GM19351 (cell line): ENCODE data around the gene FAM163B.
"Not testable (repeated sequence)": the region's sequence is repeated elsewhere in the genome, so short reads cannot be mapped to it uniquely, and the experiment has no call there.

Experiments
- ATAC-seq: cut with Tn5 transposase; IDR thresholded peaks from one replicate; pipeline ENCODE4 v1.9.1; 2021; ENCODE audit warnings: mild to moderate bottlenecking, moderate library complexity; ENCODE audit not compliant: unreplicated experiment

The FAM163B gene

DNA sequence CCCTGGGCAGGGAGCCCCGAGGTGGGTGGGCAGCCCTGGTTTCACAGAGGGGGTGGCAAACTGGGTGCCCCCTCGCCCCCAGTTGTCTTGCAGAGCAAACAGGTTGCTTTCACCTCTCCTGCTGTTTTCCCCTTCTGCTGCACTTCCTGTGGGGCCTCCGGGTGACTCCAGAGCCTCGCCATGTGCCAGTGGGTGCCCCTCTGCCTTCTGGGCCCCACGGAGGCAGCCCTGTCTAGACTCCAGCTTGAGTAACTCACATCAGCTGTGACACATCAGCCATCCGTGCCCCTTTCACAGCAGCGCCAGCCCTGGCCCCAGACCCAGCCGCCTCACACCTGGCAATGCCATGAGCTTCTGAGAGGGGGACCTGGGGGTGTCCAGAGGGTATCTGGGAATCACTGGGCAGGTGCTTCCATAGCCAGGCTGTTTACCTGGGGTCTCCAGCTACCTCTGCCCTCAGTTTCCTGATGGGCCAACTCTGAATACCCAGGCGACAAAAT is 37.7 kb downstream of the FAM163B start:
- no peak for ATAC-seq

GRCh38 chr9:133570691-133571080 is 38.5 kb downstream of the FAM163B start:
- no peak for ATAC-seq

- ATAC-seq = no peak
Observed at GRCh38 chr9:133569891-133570690, 39.1 kb downstream of the FAM163B start.

GRCh38 chr9:133569121-133569785 is 39.9 kb downstream of the FAM163B start:
- ATAC-seq = no peak

DNA sequence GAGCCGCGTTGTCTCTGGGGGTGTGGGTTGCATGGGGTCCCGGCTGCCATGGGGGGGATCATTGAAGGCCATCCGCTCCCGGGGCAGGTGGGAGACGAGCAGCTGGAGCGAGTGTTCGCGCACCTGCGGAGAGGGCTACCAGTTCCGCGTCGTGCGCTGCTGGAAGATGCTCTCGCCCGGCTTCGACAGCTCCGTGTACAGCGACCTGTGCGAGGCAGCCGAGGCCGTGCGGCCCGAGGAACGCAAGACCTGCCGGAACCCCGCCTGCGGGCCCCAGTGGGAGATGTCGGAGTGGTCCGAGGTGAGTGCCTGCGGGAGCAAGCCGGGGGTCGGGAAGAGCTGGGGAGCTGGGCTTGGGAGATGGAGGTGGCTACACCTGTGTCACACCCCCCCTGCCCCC is 41.0 kb downstream of the FAM163B start:
- ATAC-seq = no peak

- ATAC-seq = no peak
Observed at GRCh38 chr9:133566817-133567216, 42.4 kb downstream of the FAM163B start.

GRCh38 chr9:133566382-133566781 is 42.8 kb downstream of the FAM163B start:
- ATAC-seq = no peak

- ATAC-seq = no peak
Observed at GRCh38 chr9:133564451-133565116, 44.6 kb downstream of the FAM163B start.

DNA sequence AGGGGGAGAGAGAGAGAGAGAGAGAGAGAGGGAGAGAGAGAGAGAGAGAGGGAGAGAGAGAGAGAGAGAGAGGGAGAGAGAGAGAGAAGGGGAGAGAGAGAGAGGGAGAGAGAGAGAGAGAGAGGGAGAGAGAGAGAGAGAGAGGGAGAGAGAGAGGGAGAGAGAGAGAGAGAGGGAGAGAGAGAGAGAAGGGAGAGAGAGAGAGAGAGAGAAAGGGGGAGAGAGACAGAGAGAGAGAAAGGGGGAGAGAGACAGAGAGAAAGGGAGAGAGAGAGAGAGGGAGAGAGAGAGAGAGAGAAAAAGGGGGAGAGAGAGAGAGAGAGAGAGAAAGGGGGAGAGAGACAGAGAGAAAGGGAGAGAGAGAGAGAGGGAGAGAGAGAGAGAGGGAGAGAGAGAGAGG is 45.4 kb downstream of the FAM163B start:
- ATAC-seq = not testable (repeated sequence)

DNA sequence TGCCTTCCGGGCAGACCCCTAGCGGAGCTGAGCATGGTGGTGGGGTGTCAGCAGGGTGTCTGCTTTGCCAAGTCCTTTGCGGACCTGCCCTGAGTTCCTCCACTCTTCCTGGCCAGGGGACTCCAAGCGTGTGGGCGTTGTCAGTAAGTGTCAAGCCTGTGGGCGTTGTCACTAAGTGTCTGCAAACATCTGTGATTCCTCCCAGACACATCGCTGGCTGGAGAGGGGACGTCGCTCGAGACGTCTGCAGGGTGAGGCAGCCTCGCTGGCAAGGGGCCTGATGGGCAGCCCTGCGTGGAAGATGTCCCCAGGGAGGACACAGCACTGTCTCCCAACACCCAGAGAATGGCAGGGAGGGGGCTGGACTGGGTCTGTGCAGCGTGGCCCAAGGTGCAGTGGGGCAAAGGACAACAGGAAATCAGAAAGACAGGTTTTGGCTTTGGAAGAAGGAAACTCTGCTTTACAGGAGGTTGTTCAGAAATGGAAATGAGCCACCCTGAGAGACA is 45.8 kb downstream of the FAM163B start:
- ATAC-seq = no peak

DNA sequence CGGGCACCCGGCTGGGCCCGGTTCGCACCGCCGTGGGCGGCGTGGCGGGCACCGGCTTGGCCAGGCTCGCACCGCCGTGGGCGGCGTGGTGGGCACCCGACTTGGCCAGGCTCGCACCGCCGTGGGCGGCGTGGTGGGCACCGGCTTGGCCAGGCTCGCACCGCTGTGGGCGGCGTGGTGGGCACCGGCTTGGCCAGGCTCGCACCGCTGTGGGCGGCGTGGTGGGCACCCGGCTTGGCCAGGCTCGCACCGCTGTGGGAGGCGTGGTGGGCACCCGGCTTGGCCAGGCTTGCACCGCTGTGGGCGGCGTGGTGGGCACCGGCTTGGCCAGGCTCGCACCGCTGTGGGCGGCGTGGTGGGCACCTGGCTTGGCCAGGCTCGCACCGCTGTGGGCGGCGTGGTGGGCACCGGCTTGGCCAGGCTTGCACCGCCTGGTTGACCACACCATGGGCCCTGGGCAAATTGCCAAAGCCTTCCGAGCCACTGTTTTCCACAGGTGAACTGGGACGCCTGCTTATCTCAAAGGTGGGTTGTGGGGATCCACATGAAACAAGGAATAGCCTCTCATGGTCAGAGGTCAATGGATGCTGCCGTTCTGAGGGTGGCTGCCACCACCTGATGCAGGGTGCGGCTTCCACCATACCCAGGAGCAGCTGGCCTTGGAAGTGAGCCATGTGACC is 46.4 kb downstream of the FAM163B start:
- no peak for ATAC-seq

DNA sequence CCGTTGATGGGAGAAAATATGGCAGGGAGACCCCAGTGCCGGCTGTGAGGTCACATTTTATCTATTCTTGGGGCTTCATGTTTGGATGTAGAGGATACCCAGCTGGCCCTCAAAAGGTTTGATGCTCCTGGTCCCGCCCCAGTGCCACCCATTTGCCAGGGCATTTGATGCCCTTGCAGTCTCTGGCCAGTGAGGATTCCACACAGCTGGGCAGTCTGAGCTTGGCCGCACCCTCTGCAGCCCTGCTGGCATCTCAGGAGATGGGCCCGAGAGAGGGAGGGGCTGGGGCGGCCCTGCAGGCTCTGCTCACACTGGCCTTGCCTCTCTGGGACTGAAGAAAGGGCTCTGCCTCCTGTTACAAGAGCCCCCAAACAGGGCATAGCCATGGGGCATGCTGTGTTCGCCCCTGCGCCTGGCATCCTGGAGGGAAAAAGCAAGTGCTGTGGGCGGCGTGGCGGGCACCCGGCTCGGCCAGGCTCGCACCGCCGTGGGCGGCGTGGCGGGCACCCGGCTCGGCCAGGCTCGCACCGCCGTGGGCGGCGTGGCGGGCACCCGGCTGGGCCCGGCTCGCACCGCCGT is 47.1 kb downstream of the FAM163B start:
- ATAC-seq = no peak

DNA sequence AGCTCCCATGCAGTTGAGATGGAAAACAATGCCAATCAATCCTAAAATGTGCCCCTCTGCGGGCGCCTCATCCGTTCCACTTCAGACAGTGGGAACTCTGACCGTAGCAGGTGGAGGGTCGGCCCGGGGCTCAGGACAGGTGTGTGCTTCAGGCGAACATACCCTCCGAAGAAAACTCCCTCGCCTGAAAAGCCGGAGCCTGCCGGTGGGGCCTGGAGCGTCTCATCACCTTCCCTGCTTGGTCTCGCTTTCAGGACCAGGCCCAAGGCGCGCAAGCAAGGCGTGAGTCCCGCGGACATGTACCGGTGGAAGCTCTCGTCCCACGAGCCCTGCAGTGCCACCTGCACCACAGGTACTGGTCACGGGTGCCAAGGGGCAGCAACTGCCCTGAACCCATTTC is 48.2 kb downstream of the FAM163B start:
- no peak for ATAC-seq

- ATAC-seq = no peak
Observed at GRCh38 chr9:133560311-133560710, 48.9 kb downstream of the FAM163B start.

DNA sequence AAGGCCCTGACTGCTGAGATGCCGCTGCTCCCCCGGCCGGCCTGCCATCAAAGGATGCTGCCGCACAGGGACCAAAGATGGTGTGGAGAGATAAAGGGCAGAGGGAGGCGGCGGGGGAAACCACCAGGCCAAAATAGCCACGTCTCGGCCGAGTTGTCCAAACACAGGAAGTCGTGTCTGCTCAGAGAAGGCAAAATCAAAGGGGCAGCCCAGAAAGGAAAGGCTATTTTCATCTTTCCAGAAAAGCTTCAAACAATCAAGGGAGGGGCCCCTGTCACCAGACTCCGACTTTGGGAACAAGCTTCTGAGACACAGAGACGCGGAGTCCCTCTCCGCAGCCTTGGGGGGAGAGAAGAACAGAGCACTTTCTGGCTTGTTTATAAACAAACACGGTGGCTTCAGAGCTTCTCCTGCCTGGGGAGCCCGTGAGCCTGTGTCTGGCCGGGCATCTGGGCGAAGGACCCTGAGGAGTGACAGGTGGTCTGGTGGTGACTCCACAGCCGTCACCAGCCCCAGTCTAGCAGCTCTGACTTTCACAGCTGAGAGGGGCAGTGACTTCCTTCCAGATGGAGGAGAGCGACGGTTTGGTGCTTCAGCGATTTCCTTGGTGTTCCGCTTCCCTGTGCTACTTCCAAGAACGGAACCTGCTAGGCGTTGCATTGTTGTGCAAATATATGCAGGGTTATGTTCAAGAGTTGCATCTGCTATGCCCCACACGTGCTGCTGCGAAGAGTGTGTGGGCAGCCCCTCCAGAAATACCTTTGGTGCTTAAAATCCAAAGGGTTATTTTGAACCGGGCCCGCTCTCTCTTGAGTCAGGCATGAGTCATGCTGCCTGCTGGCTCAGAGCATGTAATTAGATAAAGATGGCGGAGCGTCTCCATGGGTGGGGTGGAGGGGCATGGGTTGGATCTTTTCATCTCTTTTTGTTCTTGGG is 50.7 kb downstream of the FAM163B start:
- ATAC-seq = peak; percentile 58

DNA sequence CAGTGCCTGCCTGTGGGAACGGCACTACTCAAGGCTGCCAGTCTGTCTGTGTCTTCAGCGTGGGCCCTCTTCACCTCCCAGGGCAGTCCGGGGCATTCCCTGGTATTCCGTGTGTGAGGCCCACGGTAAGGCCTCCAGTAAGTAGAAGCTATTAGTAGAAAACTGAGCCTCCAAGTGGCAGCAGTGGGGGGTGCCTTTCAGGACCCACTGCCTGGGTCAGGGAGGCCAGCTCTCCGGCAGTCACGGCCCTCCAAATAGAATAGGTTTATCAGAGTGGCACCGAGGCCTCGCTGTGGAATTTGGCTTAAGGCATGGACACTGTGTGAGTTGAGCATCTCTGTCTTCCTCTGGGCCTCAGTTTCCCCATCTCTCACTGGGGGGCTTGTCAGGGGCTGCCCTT is 51.6 kb downstream of the FAM163B start:
- no peak for ATAC-seq

DNA sequence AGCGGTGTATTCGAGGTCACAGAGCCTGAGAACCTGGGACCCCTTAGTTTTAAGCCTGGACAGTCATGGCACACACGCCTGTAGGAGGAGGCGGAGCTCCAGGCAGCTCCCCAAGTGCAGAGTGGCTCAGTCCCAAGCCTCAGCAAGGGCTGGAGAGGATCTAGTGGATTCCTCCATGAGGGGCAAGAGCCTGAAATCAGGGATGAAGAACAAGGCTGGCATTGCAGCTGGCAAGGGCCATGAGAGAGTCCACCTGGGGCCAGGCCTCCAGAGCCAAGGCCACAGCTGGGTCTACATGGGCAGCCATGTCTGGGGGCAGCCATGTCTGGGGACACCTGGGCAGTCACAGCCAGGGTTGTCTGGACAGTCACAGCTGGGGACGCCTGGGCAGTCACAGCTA is 52.8 kb downstream of the FAM163B start:
- no peak for ATAC-seq

DNA sequence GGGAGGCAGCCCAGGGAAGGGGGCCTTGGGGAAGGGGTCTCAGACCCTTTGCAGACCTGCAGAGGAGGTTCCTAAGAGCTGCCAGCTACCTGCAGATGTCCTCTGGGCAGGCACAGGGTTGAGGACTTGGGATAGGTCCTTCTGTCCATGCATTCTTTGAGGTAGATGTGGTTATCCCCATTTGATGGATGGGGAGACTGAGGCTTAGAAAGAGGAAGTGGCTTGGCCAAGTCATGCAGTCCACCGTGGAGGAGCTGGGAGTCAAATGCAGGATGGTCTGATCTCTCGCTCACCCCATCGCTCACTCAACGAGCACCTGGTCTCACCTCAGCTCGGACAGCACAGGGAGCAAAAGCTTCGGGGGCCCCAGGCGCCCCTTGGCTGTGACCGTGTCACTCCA is 54.5 kb downstream of the FAM163B start:
- no peak for ATAC-seq

DNA sequence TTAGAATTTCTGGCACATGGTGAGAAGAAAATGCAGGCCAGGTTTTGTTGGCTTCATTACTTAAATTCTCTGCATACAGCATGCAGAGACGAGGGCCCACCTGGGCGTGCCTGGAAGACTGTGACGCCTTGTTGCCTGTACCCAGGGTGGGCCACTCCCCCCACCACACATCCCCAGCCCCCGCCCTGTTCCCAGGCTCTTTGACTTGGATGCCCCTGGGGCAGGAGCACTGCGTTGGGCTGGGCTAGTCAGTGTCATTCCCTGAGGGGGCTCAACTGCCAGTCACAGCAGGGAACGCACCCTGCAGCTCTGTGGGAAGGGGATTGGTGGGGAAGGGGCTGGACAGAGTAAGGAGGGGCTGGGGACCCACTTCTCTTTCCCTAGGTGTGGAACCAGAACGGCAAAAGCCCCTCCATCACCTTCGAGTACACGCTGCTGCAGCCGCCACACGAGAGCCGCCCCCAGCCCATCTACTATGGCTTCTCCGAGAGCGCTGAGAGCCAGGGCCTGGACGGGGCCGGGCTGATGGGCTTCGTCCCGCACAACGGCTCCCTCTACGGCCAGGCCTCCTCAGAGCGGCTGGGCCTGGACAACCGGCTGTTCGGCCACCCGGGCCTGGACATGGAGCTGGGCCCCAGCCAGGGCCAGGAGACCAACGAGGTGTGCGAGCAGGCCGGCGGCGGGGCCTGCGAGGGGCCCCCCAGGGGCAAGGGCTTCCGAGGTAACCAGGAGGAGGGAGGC is 55.0 kb downstream of the FAM163B start:
- ATAC-seq = no peak
